ENCODE results near the gene ABCF1.

ABCF1 gene

GRCh38 chr6:30564114-30564513 lies 7.1 kb upstream of the ABCF1 start:
- Histone ChIP-seq H3F3A (ENCODE audit: insufficient read depth, low read length) (0 out of 2 replicates have a peak, but pooled peaks cover 5% of the 10 kb centered on the region), H3K9me3 (replicated peaks; ENCODE audit: insufficient read depth, low read length) (no peaks in the 10 kb centered on the region), H3K79me2 (ENCODE audit: low read length) (0 out of 2 replicates have a peak, but pooled peaks cover 7% of the 10 kb centered on the region), H3K36me3 (replicated peaks; ENCODE audit: insufficient read depth, low read length) (no peaks in the 10 kb centered on the region; the same call in 1 of the 2 replicates), H3K4me1 (ENCODE audit: low read length) (no peaks in the 10 kb centered on the region), H3K27me3 (replicated peaks; ENCODE audit: insufficient read depth, low read length) (no peaks in the 10 kb centered on the region), H2AFZ (ENCODE audit: low read length) (no peak overlapping the region), H3K9ac (ENCODE audit: low read length) (no peak overlapping the region), H4K20me1 (ENCODE audit: insufficient read depth, low read length) (no peaks in the 10 kb centered on the region), H3K27ac (ENCODE audit: low read length) (no peak overlapping the region), H3K9me2 (replicated peaks; ENCODE audit: insufficient read depth, low read length) (no peaks in the 10 kb centered on the region), H3K4me2 (ENCODE audit: low read depth, low read length) (no peak overlapping the region), H3K4me3 (ENCODE audit: low read length) (no peak overlapping the region)
- no peak for TF ChIP-seq EZH2phosphoT487 (IDR thresholded peaks at IDR 0.05; ENCODE audit: low read length)
- no peak for TF ChIP-seq EZH2 (optimal IDR thresholded peaks at IDR 0.05; ENCODE audit: low read depth, low read length)
- no peak for TF ChIP-seq CTCF (IDR thresholded peaks at IDR 0.05; ENCODE audit: low read length)
- DNase-seq = no peak

- Histone ChIP-seq H3K4me2 (ENCODE audit: low read depth, low read length) (no peak overlapping the region), H3K36me3 (replicated peaks; ENCODE audit: insufficient read depth, low read length) (no peaks in the 10 kb centered on the region), H3K79me2 (ENCODE audit: low read length) (no peaks in the 10 kb centered on the region), H3K9me3 (replicated peaks; ENCODE audit: insufficient read depth, low read length) (no peaks in the 10 kb centered on the region), H3K27ac (ENCODE audit: low read length) (no peak overlapping the region), H4K20me1 (ENCODE audit: insufficient read depth, low read length) (no peaks in the 10 kb centered on the region), H3K4me1 (ENCODE audit: low read length) (no peaks in the 10 kb centered on the region), H3F3A (ENCODE audit: insufficient read depth, low read length) (peaks cover 5% of the 10 kb centered on the region; the same call in 1 of the 2 replicates), H3K9me2 (replicated peaks; ENCODE audit: insufficient read depth, low read length) (no peaks in the 10 kb centered on the region), H2AFZ (ENCODE audit: low read length) (no peak overlapping the region), H3K9ac (ENCODE audit: low read length) (no peak overlapping the region), H3K27me3 (replicated peaks; ENCODE audit: insufficient read depth, low read length) (no peaks in the 10 kb centered on the region), H3K4me3 (ENCODE audit: low read length) (no peak overlapping the region)
- TF ChIP-seq EZH2 (optimal IDR thresholded peaks at IDR 0.05; ENCODE audit: low read depth, low read length) (no peak), CTCF (IDR thresholded peaks at IDR 0.05; ENCODE audit: low read length) (no peak)
- DNase-seq = no peak
Observed at GRCh38 chr6:30565772-30566171, 5.5 kb upstream of the ABCF1 start.

GRCh38 chr6:30568245-30568644 lies 3.0 kb upstream of the ABCF1 start:
- H3K27me3 ChIP-seq (replicated peaks; ENCODE audit: insufficient read depth, low read length) = no peaks in the 10 kb centered on the region
- H3K36me3 ChIP-seq (replicated peaks; ENCODE audit: insufficient read depth, low read length) = no peaks in the 10 kb centered on the region
- TF ChIP-seq EZH2 (optimal IDR thresholded peaks at IDR 0.05; ENCODE audit: low read depth, low read length) (no peak), EZH2phosphoT487 (IDR thresholded peaks at IDR 0.05; ENCODE audit: low read length) (no peak), CTCF (IDR thresholded peaks at IDR 0.05; ENCODE audit: low read length) (no peak)
- no peak overlapping the region for H2AFZ ChIP-seq (ENCODE audit: low read length)
- H3F3A ChIP-seq (ENCODE audit: insufficient read depth, low read length) = peaks cover 11% of the 10 kb centered on the region; the same call in 1 of the 2 replicates
- no peaks in the 10 kb centered on the region for H3K9me3 ChIP-seq (replicated peaks; ENCODE audit: insufficient read depth, low read length)
- H3K4me2 ChIP-seq (ENCODE audit: low read depth, low read length) = no peak overlapping the region
- peaks cover 11% of the 10 kb centered on the region for H3K4me1 ChIP-seq (ENCODE audit: low read length)
- H3K27ac ChIP-seq (ENCODE audit: low read length) = no peak overlapping the region
- H3K9ac ChIP-seq (ENCODE audit: low read length) = no peak overlapping the region
- DNase-seq = no peak
- H4K20me1 ChIP-seq (ENCODE audit: insufficient read depth, low read length) = 0 out of 2 replicates have a peak, but pooled peaks cover 6% of the 10 kb centered on the region
- H3K79me2 ChIP-seq (ENCODE audit: low read length) = peaks cover 20% of the 10 kb centered on the region
- H3K4me3 ChIP-seq (ENCODE audit: low read length) = no peak overlapping the region
- no peaks in the 10 kb centered on the region for H3K9me2 ChIP-seq (replicated peaks; ENCODE audit: insufficient read depth, low read length)

Data from MM.1S (cell line).